ENCODE measurements around the gene KDM4C. TPM values are rescaled to one million over a fixed set of nuclear protein-coding genes. Genes with fewer than 3 reads are reported as not detected.

The KDM4C gene
- total RNA-seq, 1 experiment from 2014 or later = 16.8 TPM

GRCh38 chr9:7153566-7153965, 395.8 kb downstream of the KDM4C start:
- BruUV-seq (replicated peaks) = no TSS peak

GRCh38 chr9:7154003-7154619, 396.3 kb downstream of the KDM4C start:
- no TSS peak for BruUV-seq (replicated peaks)
- no peaks in the 10 kb centered on the region for H3K79me2 ChIP-seq (ENCODE audit: insufficient read depth, low read length)
- CTCF ChIA-PET = no interaction called here
- TF ChIP-seq SIN3A (IDR thresholded peaks at IDR 0.05; ENCODE audit: low read depth) (no peak), JUND (IDR thresholded peaks at IDR 0.05) (no peak), SP1 (IDR thresholded peaks at IDR 0.05; ENCODE audit: low read depth) (no peak), REST (IDR thresholded peaks at IDR 0.05; ENCODE audit: low read depth) (no peak), POLR2A (IDR thresholded peaks at IDR 0.05; ENCODE audit: borderline replicate concordance, extremely low read depth, insufficient read depth, insufficient read length) (no peak), ZBTB33 (IDR thresholded peaks at IDR 0.05; ENCODE audit: extremely low read depth, insufficient replicate concordance, low read length) (no peak), YY1 (IDR thresholded peaks at IDR 0.05; ENCODE audit: extremely low read depth, insufficient replicate concordance, low read depth, low read length) (no peak)

More at GRCh38 chr9:7153566-7153965, 395.8 kb downstream of the KDM4C start:
- POLR2A ChIA-PET = no interaction called here
- no peak overlapping the region for H3K27ac ChIP-seq (ENCODE audit: low read depth, low read length)
- H3K9me2 ChIP-seq (ENCODE audit: insufficient read depth) = no peaks in the 10 kb centered on the region
- ATAC-seq = no peak
- no peak overlapping the region for H3K4me3 ChIP-seq (replicated peaks in 1 of 2; ENCODE audit: low read depth in 1 of 2, low read length in 2 of 2)
- no peaks in the 10 kb centered on the region for H4K20me1 ChIP-seq (ENCODE audit: insufficient read depth)
- H3K9me3 ChIP-seq (ENCODE audit: control insufficient read depth in 1 of 2, insufficient read depth in 1 of 2, low read depth in 1 of 2, low read length in 2 of 2) = no peaks in the 10 kb centered on the region
- DNase-seq (ENCODE audit: low read depth, low spot score) = no peak
- no peaks in the 10 kb centered on the region for H3K79me2 ChIP-seq (ENCODE audit: insufficient read depth, low read length)
- RAD21 ChIA-PET (ENCODE audit: low non-redundant PET in 1 of 2, low total read pairs in 2 of 2, uncharacterized antibody in 2 of 2, unreplicated experiment in 2 of 2) = no interaction called here
- no peaks in the 10 kb centered on the region for H3K4me1 ChIP-seq (ENCODE audit: control insufficient read depth in 1 of 2, insufficient read depth in 2 of 2, low read length in 2 of 2)
- no peak for TF ChIP-seq SRF (IDR thresholded peaks at IDR 0.05; ENCODE audit: low read depth)
- no peak for TF ChIP-seq FOSL1 (IDR thresholded peaks at IDR 0.05; ENCODE audit: low read depth)
- no peak for TF ChIP-seq ZBTB33 (IDR thresholded peaks at IDR 0.05; ENCODE audit: extremely low read depth, insufficient replicate concordance, low read length)
- TF ChIP-seq POLR2AphosphoS5 (IDR thresholded peaks at IDR 0.05; ENCODE audit: low read depth, low read length) = no peak
- TF ChIP-seq CBX3 (IDR thresholded peaks at IDR 0.05; ENCODE audit: low read depth) = no peak
- H2AFZ ChIP-seq (ENCODE audit: low read depth, low read length, poor library complexity, severe bottlenecking) = no peak overlapping the region
- no peaks in the 10 kb centered on the region for H3K36me3 ChIP-seq (ENCODE audit: control insufficient read depth in 1 of 2, insufficient read depth in 2 of 2, low read length in 2 of 2)
- intact Hi-C loops (cut with micrococcal nuclease) = no loop called here
- no peak overlapping the region for H3K4me2 ChIP-seq (ENCODE audit: low read length)
- CTCF ChIA-PET = no interaction called here
- H3K9ac ChIP-seq (ENCODE audit: low read length) = no peak overlapping the region
- H3K27me3 ChIP-seq (ENCODE audit: insufficient read depth, low read length) = no peaks in the 10 kb centered on the region

More at GRCh38 chr9:7154003-7154619, 396.3 kb downstream of the KDM4C start:
- no peaks in the 10 kb centered on the region for H3K4me1 ChIP-seq (ENCODE audit: control insufficient read depth in 1 of 2, insufficient read depth in 2 of 2, low read length in 2 of 2)
- H3K9ac ChIP-seq (ENCODE audit: low read length) = no peak overlapping the region
- H3K27ac ChIP-seq (ENCODE audit: low read depth, low read length) = no peak overlapping the region
- POLR2A ChIA-PET = no interaction called here
- H4K20me1 ChIP-seq (ENCODE audit: insufficient read depth) = no peaks in the 10 kb centered on the region
- H3K9me3 ChIP-seq (ENCODE audit: control insufficient read depth in 1 of 2, insufficient read depth in 1 of 2, low read depth in 1 of 2, low read length in 2 of 2) = no peaks in the 10 kb centered on the region
- no peak overlapping the region for H2AFZ ChIP-seq (ENCODE audit: low read depth, low read length, poor library complexity, severe bottlenecking)
- no peak overlapping the region for H3K4me3 ChIP-seq (replicated peaks in 1 of 2; ENCODE audit: low read depth in 1 of 2, low read length in 2 of 2)
- no peaks in the 10 kb centered on the region for H3K27me3 ChIP-seq (ENCODE audit: insufficient read depth, low read length)
- no peaks in the 10 kb centered on the region for H3K36me3 ChIP-seq (ENCODE audit: control insufficient read depth in 1 of 2, insufficient read depth in 2 of 2, low read length in 2 of 2)
- no peaks in the 10 kb centered on the region for H3K9me2 ChIP-seq (ENCODE audit: insufficient read depth)
- intact Hi-C loops (cut with micrococcal nuclease) = no loop called here
- ATAC-seq (no peak), DNase-seq (ENCODE audit: low read depth, low spot score) (no peak)
- RAD21 ChIA-PET (ENCODE audit: low non-redundant PET in 1 of 2, low total read pairs in 2 of 2, uncharacterized antibody in 2 of 2, unreplicated experiment in 2 of 2) = no interaction called here
- no peak overlapping the region for H3K4me2 ChIP-seq (ENCODE audit: low read length)
